ENCODE results near the gene ADGRV1.
"Not testable (repeated sequence)": the region's sequence is repeated elsewhere in the genome, so short reads cannot be mapped to it uniquely, and the experiment has no call there.

ADGRV1 gene

GRCh38 chr5:90924222-90924621 lies 365.6 kb downstream of the ADGRV1 start:
- not testable (repeated sequence) for FAIRE-seq

GRCh38 chr5:90929013-90929839 lies 370.6 kb downstream of the ADGRV1 start:
- not testable (repeated sequence) for FAIRE-seq; DNase-seq (ENCODE audit: extremely low spot score, insufficient read length, low read depth)

More at GRCh38 chr5:90924222-90924621, 365.6 kb downstream of the ADGRV1 start:
- not testable (repeated sequence) for DNase-seq (ENCODE audit: extremely low spot score, insufficient read length, low read depth)

GRCh38 chr5:90930062-90930461 lies 371.5 kb downstream of the ADGRV1 start:
- DNase-seq (ENCODE audit: extremely low spot score, insufficient read length, low read depth) (no peak), FAIRE-seq (no peak)

GRCh38 chr5:90930756-90931431 lies 372.3 kb downstream of the ADGRV1 start:
- FAIRE-seq = no peak
- no peak for DNase-seq (ENCODE audit: extremely low spot score, insufficient read length, low read depth)

- DNase-seq (ENCODE audit: extremely low spot score, insufficient read length, low read depth) (peak; percentile 4), FAIRE-seq (peak; percentile 66)
These were observed 373.6 kb downstream of the ADGRV1 start for GRCh38 chr5:90932052-90932699.

- DNase-seq (ENCODE audit: extremely low spot score, insufficient read length, low read depth) (no peak), FAIRE-seq (no peak)
These were observed 374.7 kb downstream of the ADGRV1 start for GRCh38 chr5:90933298-90933697.

GRCh38 chr5:90934091-90934719 lies 375.6 kb downstream of the ADGRV1 start:
- FAIRE-seq (no peak), DNase-seq (ENCODE audit: extremely low spot score, insufficient read length, low read depth) (no peak)

GRCh38 chr5:90934738-90935137 lies 376.1 kb downstream of the ADGRV1 start:
- DNase-seq (ENCODE audit: extremely low spot score, insufficient read length, low read depth) (no peak), FAIRE-seq (no peak)

- FAIRE-seq (no peak), DNase-seq (ENCODE audit: extremely low spot score, insufficient read length, low read depth) (no peak)
These were observed 380.6 kb downstream of the ADGRV1 start for GRCh38 chr5:90939211-90939610.

GRCh38 chr5:90940227-90940995 lies 381.8 kb downstream of the ADGRV1 start:
- peak; percentile 5 for DNase-seq (ENCODE audit: extremely low spot score, insufficient read length, low read depth)
- peak; percentile 70 for FAIRE-seq

- FAIRE-seq (no peak), DNase-seq (ENCODE audit: extremely low spot score, insufficient read length, low read depth) (no peak)
These were observed 382.6 kb downstream of the ADGRV1 start for GRCh38 chr5:90941002-90941720.

- FAIRE-seq (no peak), DNase-seq (ENCODE audit: extremely low spot score, insufficient read length, low read depth) (no peak)
These were observed 385.5 kb downstream of the ADGRV1 start for GRCh38 chr5:90944116-90944515.

GRCh38 chr5:90947667-90948066 lies 389.1 kb downstream of the ADGRV1 start:
- no peak for FAIRE-seq
- DNase-seq (ENCODE audit: extremely low spot score, insufficient read length, low read depth) = no peak

- DNase-seq (ENCODE audit: extremely low spot score, insufficient read length, low read depth) = no peak
- FAIRE-seq = no peak
These were observed 390.4 kb downstream of the ADGRV1 start for GRCh38 chr5:90948969-90949368.

- DNase-seq (ENCODE audit: extremely low spot score, insufficient read length, low read depth) = no peak
- no peak for FAIRE-seq
These were observed 391.1 kb downstream of the ADGRV1 start for GRCh38 chr5:90949469-90950358.

GRCh38 chr5:90955001-90955635 lies 396.5 kb downstream of the ADGRV1 start:
- FAIRE-seq (no peak), DNase-seq (ENCODE audit: extremely low spot score, insufficient read length, low read depth) (no peak)

GRCh38 chr5:90956511-90957097 lies 398.0 kb downstream of the ADGRV1 start:
- DNase-seq (ENCODE audit: extremely low spot score, insufficient read length, low read depth) = no peak
- FAIRE-seq = peak; percentile 21

Data from GM18507 (cell line).